Raji (cell line): Measurements from ENCODE around the gene LENG1.

Source experiments
- POLR2A ChIP-seq: IDR thresholded peaks from 2 replicates; pipeline ENCODE4 v1.6.1; 2011; ENCODE audit warnings: low read depth, low read length, control low read depth; ENCODE audit not compliant: insufficient read depth

The LENG1 gene

GRCh38 chr19:54154603-54155345 is 4.7 kb downstream of the LENG1 start:
- no peak for TF ChIP-seq POLR2A

DNA sequence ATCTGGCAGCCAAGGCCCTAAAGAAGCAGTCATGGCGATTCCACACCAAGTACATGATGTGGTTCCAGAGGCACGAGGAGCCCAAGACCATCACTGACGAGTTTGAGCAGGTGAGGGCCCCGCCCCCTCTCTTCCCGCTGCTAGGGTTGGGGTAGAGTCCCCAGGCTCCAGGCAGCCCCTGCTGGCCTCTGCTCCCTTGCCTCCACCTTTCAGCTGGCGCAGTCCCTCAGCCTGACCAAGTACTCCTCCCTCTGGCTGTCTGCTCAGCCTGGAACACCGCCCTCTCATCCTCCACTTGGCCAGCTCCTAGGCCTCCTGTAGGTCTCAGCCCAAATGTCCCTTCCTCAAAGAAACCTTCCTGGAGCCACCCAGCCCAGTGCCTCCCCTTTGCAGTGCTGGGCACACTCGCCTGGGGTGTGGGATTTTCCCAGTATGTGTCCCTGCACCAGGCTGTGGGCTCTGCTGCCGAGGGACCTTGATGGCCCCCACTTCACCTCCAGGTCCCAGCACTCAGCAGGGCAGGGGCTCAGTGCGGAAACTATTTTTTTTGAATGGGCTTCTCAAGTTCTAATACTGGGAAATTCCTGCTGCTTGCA is 5.7 kb downstream of the LENG1 start:
- TF ChIP-seq POLR2A: 0 out of 2 replicates have a peak, but pooled peaks have one; percentile 13

DNA sequence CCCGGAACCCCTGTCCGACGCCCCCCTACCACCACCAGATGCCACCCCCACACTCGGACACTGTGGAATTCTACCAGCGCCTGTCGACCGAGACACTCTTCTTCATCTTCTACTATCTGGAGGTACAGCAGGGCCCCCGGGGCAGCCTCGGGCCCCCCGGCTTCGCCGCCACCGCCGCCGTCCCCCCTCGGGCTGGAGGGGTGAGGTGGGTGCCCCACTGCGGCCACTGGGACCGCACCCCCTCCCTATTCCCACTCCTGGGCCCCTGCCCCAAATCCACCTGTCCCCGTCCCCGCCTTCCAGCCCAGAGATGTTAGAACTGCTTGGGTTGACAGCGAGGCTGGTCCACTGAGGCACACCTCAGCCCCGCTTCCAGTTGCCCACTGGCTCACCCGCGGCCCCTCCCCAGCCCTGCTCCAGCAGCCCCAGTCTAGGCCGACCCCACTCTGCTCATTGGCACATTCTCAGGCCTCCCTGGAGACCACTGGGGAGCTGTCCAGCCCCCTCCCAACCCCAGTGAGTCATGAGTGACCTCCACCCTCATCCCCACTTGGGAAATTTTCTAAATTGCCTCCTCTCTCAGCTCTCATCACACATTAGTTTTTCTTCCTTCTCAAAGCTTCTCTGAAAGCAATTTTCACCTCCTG is 6.5 kb downstream of the LENG1 start:
- no peak for TF ChIP-seq POLR2A

DNA sequence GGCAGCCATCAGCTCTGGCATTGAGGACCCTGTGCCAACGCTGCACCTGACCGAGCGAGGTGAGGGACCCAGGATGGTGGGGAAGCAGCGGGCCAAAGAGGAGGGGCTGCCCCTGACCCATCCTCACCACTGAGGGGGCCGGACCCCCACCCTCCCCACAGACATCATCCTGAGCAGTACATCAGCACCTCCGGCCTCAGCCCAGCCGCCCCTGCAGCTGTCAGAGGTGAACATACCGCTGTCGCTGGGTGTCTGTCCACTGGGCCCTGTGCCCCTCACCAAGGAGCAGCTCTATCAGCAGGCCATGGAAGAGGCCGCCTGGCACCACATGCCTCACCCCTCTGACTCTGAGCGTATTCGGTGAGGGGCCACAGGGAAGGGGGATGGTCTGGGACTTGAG is 7.3 kb downstream of the LENG1 start:
- TF ChIP-seq POLR2A: no peak

GRCh38 chr19:54151362-54152035 is 8.0 kb downstream of the LENG1 start:
- TF ChIP-seq POLR2A: no peak

- TF ChIP-seq POLR2A: no peak
These were observed 10.3 kb downstream of the LENG1 start for GRCh38 chr19:54149021-54149812.

DNA sequence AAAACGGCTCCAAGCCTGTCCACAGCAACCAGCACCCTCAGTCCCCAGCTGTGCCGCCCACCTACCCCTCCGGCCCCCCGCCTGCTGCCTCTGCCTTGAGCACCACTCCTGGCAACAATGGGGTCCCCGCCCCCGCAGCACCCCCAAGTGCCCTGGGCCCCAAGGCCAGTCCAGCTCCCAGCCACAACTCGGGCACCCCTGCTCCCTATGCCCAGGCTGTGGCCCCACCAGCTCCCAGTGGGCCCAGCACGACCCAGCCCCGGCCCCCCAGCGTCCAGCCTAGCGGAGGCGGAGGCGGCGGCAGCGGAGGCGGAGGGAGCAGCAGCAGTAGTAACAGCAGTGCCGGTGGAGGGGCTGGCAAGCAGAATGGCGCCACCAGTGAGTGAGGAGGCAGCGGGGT is 11.4 kb downstream of the LENG1 start:
- TF ChIP-seq POLR2A: no peak

DNA sequence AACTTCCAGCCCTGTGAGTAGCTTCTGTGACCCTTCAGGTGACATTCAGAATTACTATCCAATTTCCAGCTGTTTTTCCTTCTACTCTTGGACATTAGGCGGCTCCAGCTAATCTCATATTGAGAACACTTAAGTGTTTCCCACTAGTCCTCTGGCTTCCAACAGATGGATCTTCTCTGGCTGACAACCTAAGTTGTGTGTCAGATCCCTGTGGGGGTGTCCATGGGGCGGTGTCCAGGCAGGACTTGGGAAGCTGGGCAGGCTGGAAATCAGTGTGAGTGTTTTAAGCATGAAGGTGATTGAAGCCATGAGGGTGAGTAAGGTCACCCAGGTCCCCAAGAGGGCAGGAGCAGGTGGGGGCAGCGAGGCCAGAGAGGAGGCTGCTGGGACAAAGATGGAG is 11.8 kb downstream of the LENG1 start:
- no peak for TF ChIP-seq POLR2A

DNA sequence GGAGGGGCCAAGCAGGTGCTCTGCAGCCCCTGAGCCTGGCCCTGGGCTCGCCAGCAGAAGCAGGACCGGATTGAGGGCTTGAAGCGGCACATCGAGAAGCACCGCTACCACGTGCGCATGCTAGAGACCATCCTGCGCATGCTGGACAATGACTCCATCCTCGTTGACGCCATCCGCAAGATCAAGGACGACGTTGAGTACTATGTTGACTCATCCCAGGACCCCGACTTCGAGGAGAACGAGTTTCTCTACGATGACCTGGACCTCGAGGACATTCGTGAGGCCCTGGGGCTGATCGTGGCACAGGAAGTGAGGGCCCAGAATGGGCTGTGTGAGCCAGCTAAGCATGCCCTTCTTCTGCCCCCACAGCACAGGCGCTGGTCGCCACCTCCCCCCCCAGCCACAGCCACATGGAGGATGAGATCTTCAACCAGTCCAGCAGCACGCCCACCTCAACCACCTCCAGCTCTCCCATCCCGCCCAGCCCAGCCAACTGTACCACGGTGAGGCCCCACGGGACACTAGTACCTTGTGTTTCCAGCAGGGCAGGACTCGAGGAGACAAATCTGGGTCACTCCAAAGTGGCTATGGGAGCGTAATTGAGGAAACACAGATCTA is 13.9 kb downstream of the LENG1 start:
- no peak for TF ChIP-seq POLR2A

DNA sequence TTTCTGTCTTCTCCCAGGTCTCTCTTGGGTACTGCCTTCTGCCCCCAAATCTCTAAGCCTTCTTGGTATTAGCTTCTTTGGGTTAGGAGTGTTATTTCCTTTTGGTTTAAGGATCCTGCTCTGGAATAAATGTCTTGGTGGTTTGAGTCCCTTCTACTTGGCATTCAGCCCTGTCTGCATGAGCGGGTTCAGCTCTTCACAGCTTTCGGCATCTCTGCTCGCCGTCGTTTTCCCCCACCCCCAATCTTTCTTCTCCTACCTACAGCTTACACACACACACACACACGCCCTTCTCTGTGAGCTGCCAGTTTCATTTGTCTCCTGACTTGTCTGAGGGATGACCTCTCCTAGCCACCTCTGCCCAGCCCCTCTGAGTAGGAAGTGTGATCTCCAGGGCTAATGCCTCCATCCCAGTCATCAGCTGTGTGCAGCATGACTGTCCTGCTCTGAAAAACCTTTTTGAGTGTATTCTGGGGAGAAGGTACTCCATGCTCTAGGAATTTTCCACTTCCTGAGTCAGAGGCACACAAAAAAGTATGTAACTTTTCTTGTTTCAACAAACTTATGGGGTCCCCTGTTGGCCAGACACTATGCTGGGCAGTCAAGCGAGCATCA is 17.2 kb downstream of the LENG1 start:
- TF ChIP-seq POLR2A: no peak

DNA sequence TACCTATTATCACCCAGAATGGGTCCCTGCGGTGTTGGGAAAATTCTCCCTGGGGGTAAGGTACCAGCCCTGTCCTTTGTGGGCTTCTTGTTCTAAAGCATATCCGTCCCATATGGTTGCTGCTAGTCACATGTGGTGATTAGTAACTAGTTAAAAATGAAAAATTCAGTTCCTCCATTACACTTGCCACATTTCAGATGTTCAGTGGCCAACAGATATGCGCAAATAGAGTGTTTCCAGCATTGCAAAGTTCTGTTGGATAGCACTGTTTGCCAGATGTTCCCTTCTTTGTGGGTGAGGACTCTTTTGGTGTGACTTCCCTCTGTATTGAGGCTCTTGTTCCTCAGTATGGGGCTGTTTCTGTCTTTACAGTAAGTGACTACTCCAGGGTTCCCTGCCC is 18.2 kb downstream of the LENG1 start:
- TF ChIP-seq POLR2A: no peak

- no peak for TF ChIP-seq POLR2A
These were observed 20.8 kb downstream of the LENG1 start for GRCh38 chr19:54138489-54139256.

- peak; percentile 66 for TF ChIP-seq POLR2A
These were observed 21.6 kb downstream of the LENG1 start, which contains the start of gene CNOT3 for GRCh38 chr19:54137699-54138488. Gene CNOT3, plus strand, starts transcription at chr19:54137762. Its CDS starts 5,217 bp downstream, at chr19:54142979.
